Limb (tissue), 2 donors: ENCODE results near the gene AIG1.
"Not testable (repeated sequence)": the region's sequence is repeated elsewhere in the genome, so short reads cannot be mapped to it uniquely, and the experiment has no call there.

Experiments used
- DNase-seq, 2 donors: peaks; one replicate each; pipeline ENCODE4 v3.0.0-alpha.2; 2016; ENCODE audit errors: extremely low spot score in 2 of 2

The AIG1 gene

DNA sequence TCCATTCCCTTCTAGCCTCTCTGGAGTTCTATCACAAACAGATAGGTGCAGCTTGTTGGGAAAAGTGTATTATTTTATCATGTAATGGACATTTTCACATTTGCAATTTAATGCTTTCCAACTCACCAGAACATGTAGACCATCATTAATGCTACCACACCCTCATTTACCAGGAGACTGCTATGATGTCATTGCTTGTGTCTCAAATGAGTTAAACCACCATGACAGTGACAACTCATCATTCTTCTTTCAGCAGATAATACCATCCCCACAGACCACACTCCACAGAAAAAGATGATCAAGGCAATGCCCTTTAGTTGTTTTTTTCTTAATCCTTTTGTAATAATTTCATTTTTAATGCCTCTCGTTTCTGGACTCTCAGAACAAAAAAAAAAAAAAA lies 168.7 kb downstream of the AIG1 start:
- no peak for DNase-seq

DNA sequence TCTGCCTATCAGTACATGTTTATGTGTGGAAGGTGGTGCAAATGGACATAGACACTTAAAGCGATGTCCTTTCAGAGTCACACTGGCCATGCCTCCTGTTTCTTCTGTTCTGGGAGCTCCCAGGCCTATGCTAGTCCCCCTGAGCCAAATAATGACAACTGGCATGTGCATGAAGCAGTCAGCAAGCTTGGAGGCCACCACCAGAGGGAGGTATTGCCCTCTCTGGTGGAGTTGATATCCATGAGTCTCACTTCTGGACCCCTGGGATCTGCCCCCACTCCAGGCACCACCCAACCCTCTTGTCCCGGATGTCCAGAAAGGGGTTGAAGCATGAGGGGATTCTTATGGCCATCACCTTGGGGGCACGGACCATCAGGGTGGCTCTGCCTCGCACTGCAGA lies 172.2 kb downstream of the AIG1 start:
- DNase-seq: peak in 1 of 2 donors; percentile 38

DNA sequence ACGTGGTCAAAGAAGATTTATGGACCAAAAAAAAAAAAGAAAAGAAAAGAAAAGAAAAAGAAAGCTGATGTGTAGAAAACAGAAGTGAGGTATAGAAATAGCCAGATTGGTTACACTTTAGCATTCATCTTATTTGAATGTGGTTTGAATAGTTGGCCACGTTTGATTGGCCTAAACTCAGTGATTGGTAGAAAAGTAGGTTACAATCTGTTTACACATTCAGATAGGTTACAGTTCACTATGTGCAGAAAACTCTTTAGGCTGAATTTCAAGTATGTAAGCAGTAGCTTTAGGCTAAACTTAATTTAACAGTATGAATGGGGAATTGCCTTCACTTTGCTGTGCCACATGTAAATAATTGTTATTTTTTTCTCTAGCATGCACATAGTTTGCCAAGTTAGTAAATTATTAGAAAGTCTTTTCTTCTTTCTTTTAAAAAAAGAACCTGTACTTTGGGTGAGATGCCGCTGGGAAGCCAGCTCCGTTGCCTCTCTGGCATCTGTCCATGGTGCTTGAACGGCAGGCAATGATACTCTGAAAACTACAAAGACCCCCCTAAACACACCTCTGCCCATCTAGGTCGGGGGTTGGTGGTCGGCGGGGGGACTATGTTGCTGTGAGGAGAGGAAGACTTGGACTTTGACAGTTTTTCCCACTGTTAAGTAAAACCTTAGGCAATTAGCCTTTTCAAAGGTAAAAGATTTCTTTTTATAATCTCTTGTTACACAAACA lies 173.0 kb downstream of the AIG1 start:
- peak in 1 of 2 donors; percentile 35 for DNase-seq

DNA sequence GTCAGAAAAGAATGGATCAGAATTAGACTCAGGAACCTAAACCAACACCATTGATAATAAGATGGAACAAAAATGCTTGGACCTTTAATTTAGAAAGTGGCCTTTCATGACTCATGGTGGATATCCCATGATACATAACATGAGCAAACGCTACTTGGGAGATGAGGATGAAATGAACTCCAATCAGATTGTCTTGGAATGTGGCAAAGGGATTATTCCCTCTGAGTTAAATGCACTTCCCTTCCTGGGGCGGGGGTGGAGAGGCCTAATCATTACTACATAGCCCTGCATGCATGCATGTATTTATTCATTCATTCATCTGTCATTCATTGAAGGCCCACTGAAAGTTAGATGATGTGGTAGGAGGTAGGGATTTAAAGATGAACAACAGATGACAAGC lies 174.0 kb downstream of the AIG1 start:
- no peak for DNase-seq

DNA sequence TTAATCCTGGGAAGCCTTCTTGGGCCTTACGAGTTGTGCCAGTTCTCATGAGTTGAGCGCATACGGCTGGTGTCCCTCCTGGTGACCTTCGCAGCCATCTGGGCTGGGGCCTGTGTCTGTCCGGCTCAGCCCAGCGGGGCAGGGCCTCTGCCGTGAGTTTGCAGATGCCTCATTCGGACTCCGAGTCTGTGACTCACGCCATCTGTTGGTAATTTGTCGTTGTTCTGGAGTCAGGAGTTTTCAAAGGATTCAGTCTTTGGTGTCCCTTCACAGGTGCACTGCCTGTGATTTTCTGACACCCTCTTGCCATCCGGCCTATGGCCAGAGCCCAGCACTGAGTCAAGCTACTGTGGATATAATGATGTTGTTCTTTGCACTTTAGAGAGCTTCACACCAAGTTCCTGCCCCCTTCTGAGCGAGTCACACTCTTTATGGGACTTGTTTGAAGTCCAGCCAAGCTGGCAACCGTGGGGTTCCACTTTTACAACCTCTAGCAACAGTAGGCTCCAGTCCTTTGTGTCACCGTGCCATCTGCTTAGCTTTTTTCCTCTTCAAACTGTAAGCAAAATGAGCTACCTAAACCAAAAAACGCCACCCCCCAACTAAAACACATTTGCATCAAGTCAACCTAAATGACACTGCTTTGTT lies 175.6 kb downstream of the AIG1 start:
- peak in 1 of 2 donors; percentile 29 for DNase-seq

DNA sequence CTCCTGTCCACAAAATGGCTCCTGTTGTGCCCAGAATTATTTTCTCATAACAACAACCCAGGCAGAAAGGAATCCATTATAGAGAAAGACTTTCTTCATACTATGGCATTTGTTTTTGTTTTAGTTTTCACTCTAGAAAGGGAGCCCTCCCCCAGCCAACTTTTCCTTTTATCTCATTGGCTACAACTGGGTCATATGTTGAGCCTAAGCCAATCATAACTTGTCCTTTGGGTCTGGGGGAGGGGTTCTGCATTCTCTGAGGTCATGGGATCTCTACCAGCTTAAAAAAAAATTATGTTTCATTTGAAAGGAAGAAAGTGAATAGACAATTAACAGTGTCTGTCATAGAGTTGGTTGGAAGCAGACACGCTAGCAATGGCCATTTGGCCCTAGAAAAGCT lies 177.6 kb downstream of the AIG1 start:
- no peak for DNase-seq

DNA sequence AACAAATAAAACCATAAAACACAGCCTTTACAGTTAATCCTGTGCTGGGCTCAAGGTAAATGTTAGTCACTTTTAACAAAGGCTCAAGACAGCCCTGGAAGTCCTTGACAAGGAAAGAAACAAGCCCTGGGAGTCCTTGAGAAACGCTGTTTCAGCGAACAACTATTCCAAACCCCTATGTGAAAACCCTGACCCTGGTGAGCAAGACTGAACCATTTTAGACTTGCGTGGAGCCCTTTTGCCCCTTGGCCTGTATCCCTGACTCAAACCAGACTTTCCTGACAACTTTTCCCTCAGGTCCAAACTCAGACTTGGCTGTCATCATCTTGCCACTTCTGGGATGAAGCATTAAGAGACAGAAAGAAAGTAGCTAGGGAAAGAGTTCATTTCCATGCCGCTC lies 180.4 kb downstream of the AIG1 start:
- no peak for DNase-seq

DNA sequence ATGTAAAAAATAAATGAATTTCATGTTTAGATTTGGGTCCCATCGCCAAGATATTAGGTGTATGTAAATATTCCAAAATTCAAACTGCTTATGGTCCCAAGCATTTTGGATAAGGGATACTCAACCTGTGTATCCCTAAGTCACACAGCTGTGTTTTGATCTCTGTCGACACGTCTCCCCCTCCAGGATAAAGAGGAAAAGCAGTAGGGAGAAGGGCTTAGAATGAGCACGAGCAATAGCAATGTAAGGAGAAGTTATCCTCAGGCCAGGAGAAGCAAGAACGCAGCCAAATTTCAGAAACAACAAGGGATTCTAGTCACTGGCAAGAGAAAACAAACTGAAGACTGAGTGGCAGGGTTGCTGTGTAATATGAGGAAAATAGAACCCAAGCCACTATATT lies 181.2 kb downstream of the AIG1 start:
- DNase-seq: no peak

DNA sequence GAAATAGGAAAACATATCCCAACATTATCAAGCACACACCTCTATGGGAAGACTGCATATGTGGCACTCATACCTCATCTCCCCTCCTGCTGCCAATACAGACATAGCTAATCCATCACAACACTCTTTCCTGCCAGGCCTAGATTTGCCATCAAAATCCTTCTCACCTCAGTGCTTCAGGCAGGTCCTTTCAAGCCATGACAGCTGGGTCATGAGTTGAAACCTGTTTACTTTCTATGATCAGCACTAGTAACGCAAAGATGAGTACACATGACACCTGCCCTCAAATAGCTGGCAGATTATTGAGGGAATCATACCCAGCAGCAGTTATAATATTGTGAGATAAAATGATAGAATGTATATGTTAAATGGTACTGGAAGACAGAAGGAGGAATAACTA lies 183.1 kb downstream of the AIG1 start:
- no peak for DNase-seq

DNA sequence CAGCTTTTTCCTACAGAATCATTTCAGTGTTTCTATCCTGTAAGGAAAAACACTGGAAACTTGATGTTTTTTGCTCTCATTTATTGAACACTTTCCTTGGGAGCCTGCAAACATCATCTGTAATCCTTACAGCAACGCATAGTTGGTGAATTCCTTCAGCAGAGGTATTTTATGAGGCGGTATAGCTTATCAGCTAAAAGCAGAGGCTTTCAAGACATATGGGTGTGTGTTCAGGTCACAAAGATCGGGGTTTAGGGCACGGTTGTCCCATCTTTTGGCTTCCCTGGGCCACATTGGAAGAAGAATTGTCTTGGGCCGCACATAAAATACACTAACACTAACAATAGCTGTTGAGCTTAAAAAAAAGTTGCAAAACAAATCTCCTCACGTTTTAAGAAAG lies 185.0 kb downstream of the AIG1 start:
- no peak for DNase-seq

DNA sequence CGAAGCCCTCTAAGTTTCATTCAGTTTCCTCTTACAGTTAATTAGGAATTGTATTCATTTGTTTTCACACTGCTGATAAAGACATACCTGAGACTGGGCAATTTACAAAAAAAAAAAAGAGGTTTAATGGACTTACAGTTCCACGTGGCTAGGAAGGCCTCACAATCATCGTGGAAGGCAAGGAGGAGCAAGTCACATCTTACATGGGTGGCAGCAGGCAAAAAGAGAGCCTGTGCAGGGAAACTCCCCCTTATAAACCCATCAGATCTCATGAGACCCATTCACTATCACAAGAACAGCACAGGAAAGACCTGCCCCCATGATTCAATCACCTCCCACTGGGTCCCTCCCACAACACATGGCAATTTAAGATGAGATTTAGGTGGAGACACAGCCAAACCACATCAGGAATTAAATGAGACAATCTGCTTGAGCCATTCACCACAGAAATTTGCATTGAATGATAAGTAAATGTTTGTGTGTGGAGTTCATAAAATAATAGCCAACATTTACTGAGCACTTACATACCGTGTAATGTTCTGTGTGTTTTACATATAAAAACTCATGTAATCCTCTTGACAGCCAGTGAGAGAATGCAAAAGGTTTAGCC lies 185.6 kb downstream of the AIG1 start:
- not testable (repeated sequence) for DNase-seq

DNA sequence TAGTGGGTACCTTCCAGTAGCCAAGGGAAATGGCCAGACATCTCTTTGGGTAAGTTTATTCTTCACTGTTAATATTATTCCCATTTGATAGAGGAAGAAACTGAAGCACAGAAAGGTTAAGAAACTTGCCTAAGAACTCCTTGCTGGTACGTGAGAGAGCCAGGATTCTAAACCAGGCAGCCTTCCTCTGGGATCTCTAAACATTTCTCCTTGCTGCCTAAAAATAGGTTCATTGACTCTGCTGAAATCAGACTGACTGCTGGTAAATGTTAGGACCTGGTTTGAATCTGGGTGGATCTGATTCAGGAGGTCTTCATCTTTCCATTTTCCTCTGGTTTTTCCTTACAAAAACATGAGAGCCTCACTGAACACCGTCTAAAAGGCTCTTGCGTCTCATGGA lies 186.9 kb downstream of the AIG1 start:
- DNase-seq: no peak

DNA sequence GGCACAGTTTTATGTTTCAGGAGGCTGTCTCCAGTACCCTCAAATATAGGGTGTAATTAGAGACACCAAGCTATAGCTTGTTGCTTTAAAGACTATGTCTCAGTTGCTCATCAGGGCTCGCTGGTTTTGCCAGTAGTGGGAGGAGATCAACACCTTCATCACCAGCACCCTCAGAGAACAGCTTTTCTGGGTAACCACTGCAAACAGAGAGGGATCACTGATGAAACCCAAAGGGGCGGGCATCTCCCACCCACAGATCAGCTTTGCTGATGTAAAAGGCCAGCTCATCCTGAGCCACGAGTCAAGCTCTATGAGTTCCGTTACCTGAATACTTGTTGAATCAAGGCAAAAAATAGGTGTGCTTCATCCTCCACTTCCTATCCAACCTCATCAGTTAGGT lies 187.7 kb downstream of the AIG1 start:
- DNase-seq: no peak

DNA sequence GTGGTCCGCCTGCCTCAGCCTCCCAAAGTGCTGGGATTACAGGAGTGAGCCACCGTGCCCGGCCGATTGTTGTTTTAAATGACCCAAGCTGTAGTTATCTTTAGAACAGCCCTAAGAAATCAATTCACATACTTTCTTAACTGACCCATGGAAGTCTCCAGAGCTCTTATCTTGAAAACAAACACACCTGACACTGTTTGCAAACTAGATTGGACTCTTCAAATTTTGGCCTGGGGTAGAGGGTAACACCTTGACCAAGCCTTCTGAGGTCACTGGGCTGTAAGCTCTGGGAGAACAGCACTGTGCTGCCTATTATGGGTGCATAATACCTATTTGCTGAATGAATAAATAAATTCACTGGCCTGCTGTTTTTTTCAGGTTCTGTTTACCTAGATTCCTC lies 190.6 kb downstream of the AIG1 start:
- DNase-seq: no peak

DNA sequence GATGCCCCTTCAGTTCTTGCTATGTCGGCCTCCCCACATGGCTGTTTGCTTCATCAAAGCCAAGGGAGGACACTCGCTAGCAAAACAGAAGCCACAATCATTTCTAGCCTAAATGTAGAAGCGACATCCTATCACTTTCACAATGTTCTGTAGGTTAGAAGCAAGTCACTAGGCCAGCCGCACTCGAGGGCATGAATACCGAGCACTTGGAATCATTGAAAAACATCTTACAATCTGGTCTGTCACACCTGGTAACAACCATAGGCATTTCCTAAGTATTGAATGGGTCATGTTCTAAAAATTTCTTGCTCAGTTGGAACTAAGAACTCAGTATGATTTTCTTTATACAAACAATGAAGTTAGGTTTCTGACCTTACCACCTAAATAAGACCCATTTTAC lies 192.3 kb downstream of the AIG1 start:
- no peak for DNase-seq

DNA sequence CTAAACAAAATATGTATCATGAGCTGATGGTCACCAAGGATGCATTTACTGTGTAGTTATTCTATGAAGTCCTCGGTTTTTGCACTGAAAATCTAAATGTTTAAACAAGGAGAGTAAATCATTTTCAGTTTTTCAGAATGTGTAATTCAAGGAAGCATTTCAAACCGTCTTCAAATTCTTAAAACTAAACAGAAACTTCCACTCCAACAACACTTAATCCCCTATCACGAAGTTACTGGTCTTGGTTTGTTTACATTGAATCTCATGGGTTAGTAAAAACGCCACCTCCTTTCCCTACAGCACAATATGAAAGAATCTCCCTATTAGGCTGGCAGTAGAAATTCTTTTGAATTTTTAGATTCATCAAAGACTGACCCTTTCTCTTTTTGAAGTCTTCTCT lies 192.9 kb downstream of the AIG1 start:
- DNase-seq: no peak

DNA sequence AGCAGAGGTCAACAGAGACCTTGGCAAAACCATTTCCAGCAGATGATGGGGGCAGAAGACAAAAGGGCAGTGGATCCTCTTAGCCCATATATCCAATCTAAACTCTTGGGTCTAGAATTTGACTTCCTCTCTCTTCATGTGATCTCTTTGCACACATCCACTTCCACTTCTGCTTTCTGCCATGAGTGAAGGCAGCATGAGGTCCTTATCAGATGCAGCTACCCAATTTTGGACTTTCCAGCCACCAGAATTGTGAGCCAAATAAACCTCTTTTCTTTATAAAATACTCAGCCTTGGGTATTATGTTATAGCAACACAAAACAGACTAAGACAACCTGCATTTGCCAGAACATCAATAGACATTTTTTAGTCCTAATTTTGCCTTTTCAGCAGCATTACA lies 198.3 kb downstream of the AIG1 start:
- DNase-seq: no peak

DNA sequence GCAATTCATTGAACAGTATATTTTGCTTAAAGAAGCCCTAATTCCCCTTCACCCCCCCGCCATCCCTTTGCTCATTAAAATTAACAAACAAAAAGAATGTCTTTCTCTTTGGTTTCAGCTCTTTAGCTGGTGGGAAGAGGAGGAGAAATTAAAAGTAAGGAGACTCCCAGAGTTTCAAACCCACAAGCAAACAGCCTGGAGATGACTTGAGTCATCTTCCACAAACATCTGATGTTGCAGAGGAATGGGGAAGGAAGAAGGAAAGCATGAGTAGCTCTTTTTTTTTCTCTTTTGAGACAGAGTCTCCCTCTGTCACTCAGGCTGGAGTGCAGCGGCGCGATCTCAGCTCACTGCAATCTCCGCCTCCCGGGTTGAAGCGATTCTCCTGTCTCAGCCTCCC lies 200.2 kb downstream of the AIG1 start:
- no peak for DNase-seq

DNA sequence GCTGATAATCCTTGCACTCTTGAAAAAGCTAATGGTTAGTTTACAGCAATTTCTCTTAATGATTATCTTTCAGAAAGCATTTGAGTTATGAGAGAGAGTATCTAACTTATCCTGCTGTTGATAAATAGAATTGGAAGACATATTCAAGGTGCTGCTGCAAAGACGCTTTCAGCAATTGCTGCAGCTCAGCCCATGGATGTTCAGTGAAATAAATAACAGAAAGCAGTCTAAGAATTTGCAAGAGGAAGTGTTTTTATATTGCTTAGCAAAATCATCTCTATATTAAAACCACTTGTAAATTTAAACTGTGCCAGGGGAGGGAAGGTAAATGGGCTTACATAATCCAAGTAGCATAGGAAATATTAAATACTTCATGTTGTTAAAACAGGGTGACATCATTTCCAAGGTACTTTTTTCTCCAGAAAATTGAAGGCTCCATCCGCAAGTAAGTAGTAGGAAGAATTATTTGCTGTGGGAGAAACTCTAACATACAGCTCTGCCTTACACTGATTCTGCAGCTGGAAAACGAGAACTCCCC lies 201.3 kb downstream of the AIG1 start:
- no peak for DNase-seq

DNA sequence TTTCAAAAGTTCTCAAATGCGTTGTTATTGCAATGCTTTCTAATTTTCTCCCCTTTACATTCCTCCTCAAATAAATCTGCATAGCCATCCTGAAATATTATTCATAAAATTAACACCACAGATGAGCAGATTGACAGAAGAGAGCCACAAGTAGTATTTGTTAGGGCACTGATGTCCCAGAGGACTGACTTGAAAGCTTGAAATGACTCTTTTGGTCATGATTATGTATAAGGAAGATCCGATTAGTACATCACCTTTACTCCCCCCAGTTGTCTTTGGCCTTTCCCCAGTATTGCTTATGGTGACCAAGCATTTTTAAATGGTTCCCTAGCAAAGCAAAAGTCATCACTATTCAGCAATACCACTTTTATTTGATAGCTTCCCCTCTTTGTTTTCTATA lies 202.2 kb downstream of the AIG1 start:
- DNase-seq: no peak

DNA sequence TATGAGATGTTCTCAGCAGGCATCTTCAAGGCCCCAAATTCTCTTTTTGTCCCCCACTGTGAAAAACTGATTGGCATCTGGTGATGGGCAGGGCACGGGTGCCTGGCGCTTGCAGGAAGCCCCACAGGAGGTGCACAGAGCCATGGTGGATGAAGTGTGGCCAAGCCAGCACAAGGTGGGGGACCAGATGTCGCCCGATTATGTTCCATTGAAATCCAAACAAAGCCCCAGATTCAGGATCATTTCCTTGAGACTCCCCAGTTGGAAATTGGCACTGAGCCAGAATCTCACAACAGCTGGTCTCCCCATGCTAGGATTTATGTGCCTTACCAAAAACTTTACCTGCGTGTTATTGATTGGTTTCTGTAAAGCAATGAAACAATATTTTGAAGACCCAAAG lies 203.7 kb downstream of the AIG1 start:
- DNase-seq: peak in 1 of 2 donors; percentile 46

DNA sequence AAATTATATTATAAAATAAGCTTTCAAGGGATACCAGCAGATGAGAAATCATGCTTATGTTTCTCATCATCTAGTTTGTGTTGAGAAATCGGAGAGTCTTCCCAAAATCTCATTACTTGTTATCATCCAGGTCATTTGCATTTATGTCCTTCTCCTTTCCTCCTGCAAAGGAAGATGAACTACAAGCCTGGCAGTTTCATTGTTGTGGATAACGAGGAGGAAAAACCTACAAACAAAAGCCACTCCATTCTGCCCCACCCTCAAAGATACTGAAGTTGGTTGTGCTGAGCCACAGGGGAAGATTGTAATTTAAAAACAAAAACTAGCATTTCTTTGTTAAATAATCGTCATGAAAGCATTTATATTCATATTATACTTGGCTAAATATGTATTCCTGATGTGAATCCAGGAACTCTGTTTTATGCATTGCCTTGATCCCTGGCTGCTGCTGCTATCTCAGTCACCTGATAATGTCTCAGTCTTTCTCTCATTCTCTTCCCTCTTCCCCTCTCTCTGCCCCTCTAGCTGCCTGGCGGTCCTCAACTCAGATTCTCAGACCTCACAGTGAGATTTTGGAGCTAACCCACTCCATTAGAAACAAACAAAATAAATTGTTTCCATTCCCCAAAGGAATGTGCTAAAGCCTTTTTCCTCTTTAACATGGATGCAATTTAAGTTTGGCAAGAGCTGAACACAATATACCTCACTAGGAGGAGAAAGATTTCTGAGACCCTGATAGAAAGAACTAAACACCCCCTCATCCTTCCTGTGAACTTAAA lies 204.5 kb downstream of the AIG1 start:
- DNase-seq: peak in 1 of 2 donors; percentile 35
